Measurements from ENCODE around the gene FADS3.

DNA sequence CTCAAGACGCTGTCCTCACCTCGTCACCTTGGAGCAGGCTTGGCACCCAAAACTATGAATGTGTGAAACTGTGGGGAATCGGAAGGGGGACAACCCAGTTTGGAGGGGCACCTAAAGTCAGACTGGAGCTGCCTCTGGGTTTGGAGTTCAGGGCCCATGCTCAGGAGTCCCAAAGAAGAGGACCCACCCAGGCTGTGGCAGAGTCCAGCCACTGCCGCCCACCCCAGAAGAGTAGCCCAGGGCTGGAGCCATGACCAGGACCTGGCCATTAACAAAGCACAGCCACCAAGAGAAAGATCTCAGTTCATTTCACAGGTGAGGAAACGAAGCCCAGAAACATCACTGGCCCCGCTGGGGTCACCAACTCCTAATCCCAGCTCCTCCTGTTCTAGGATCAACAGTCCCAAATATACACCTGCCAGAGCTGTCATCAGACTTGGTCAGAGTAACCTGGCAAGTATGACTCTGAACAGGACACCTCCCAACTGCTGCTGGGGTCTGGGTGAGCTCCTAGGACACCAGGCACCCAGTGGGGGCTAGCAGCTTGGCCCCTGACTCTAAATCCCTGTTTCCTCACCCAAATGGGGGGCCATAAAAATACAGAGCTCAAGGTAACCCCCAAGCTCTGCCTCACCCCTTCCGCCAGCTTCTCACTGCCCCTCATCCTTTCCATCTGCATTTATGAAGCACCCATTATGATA is 23.3 kb upstream of the FADS3 start:
- TF ChIP-seq ZNF274 (IDR thresholded peaks at IDR 0.05; ENCODE audit: low read depth, low read length): no peak
- TF ChIP-seq RAD21 (IDR thresholded peaks at IDR 0.05; ENCODE audit: low read depth): no peak
- TF ChIP-seq POLR2AphosphoS5 (IDR thresholded peaks at IDR 0.05; ENCODE audit: low read depth, low read length): no peak
- TF ChIP-seq SIN3A (IDR thresholded peaks at IDR 0.05; ENCODE audit: low read depth): no peak
- no peak for TF ChIP-seq EZH2 (IDR thresholded peaks at IDR 0.05)
- TF ChIP-seq, protein P1, sequence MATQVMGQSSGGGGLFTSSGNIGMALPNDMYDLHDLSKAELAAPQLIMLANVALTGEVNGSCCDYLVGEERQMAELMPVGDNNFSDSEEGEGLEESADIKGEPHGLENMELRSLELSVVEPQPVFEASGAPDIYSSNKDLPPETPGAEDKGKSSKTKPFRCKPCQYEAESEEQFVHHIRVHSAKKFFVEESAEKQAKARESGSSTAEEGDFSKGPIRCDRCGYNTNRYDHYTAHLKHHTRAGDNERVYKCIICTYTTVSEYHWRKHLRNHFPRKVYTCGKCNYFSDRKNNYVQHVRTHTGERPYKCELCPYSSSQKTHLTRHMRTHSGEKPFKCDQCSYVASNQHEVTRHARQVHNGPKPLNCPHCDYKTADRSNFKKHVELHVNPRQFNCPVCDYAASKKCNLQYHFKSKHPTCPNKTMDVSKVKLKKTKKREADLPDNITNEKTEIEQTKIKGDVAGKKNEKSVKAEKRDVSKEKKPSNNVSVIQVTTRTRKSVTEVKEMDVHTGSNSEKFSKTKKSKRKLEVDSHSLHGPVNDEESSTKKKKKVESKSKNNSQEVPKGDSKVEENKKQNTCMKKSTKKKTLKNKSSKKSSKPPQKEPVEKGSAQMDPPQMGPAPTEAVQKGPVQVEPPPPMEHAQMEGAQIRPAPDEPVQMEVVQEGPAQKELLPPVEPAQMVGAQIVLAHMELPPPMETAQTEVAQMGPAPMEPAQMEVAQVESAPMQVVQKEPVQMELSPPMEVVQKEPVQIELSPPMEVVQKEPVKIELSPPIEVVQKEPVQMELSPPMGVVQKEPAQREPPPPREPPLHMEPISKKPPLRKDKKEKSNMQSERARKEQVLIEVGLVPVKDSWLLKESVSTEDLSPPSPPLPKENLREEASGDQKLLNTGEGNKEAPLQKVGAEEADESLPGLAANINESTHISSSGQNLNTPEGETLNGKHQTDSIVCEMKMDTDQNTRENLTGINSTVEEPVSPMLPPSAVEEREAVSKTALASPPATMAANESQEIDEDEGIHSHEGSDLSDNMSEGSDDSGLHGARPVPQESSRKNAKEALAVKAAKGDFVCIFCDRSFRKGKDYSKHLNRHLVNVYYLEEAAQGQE (IDR thresholded peaks at IDR 0.05; ENCODE audit: low read depth): no peak
- TF ChIP-seq, protein P2, sequence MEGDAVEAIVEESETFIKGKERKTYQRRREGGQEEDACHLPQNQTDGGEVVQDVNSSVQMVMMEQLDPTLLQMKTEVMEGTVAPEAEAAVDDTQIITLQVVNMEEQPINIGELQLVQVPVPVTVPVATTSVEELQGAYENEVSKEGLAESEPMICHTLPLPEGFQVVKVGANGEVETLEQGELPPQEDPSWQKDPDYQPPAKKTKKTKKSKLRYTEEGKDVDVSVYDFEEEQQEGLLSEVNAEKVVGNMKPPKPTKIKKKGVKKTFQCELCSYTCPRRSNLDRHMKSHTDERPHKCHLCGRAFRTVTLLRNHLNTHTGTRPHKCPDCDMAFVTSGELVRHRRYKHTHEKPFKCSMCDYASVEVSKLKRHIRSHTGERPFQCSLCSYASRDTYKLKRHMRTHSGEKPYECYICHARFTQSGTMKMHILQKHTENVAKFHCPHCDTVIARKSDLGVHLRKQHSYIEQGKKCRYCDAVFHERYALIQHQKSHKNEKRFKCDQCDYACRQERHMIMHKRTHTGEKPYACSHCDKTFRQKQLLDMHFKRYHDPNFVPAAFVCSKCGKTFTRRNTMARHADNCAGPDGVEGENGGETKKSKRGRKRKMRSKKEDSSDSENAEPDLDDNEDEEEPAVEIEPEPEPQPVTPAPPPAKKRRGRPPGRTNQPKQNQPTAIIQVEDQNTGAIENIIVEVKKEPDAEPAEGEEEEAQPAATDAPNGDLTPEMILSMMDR (IDR thresholded peaks at IDR 0.05 in 2 of 3, conservative IDR thresholded peaks at IDR 0.05 in 1 of 3; ENCODE audit: borderline replicate concordance in 1 of 3, insufficient read depth in 1 of 3, low read depth in 2 of 3, low read length in 2 of 3): no peak
- no peak for TF ChIP-seq JUND (IDR thresholded peaks at IDR 0.05)
- TF ChIP-seq POLR2A (IDR thresholded peaks at IDR 0.05; ENCODE audit: borderline replicate concordance, extremely low read depth, insufficient read depth, insufficient read length): no peak
- TF ChIP-seq, protein P3, sequence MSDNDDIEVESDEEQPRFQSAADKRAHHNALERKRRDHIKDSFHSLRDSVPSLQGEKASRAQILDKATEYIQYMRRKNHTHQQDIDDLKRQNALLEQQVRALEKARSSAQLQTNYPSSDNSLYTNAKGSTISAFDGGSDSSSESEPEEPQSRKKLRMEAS (IDR thresholded peaks at IDR 0.05): no peak

Measured in HCT116 (cell line).